Keratinocyte (primary cell): ENCODE data around the gene IL1RAPL1. TPM values are rescaled to one million over a fixed set of nuclear protein-coding genes. Genes with fewer than 3 reads are reported as not detected.

Experiments
- DNase-seq: peaks from one replicate; pipeline ENCODE4 v3.0.0-alpha.2; 2011; ENCODE audit warnings: low read depth, missing footprints, low spot score
- FAIRE-seq: peaks from 2 replicates; lab custom pipeline; 2011; peaks lifted over from hg19 to GRCh38; lab: Jason Lieb, UNC
- H2AFZ ChIP-seq: 2 replicates; pipeline ENCODE4 v1.6.0; 2012; ENCODE audit warnings: low read length, control low read depth, inconsistent platforms; ENCODE audit not compliant: control insufficient read depth
- H3K27ac ChIP-seq: 2 replicates; pipeline ENCODE4 v1.5.1; 2011; ENCODE audit warnings: low read length; ENCODE audit not compliant: control insufficient read depth, insufficient read depth
- H3K27me3 ChIP-seq: 3 replicates; pipeline ENCODE4 v1.6.0; 2011; ENCODE audit warnings: low read length; ENCODE audit not compliant: control insufficient read depth, insufficient read depth; ENCODE audit errors: extremely low read depth
- H3K36me3 ChIP-seq, 2 experiments: 2 replicates in 1 of 2; 3 replicates in 1 of 2; pipeline ENCODE4 v1.5.1; 2011; ENCODE audit warnings: low read length in 2 of 2, mild to moderate bottlenecking in 1 of 2; ENCODE audit not compliant: control insufficient read depth in 2 of 2, insufficient read depth in 2 of 2; ENCODE audit errors: extremely low read depth in 1 of 2
- H3K4me1 ChIP-seq: 3 replicates; pipeline ENCODE4 v1.5.1; 2011; ENCODE audit warnings: low read length; ENCODE audit not compliant: control insufficient read depth, insufficient read depth; ENCODE audit errors: extremely low read depth
- H3K4me2 ChIP-seq: 3 replicates; pipeline ENCODE4 v1.6.0; 2011; ENCODE audit warnings: low read depth, low read length; ENCODE audit not compliant: control insufficient read depth, insufficient read depth; ENCODE audit errors: extremely low read depth
- H3K4me3 ChIP-seq, 3 experiments: fragments of 200-600 bp in 1 of 3; sonication (generic) in 1 of 3; 2 replicates in 2 of 3; 3 replicates in 1 of 3; pipeline ENCODE4 v1.5.1; 2011 to 2016; ENCODE audit warnings: low read length in 3 of 3, mild to moderate bottlenecking in 3 of 3, control low read depth in 2 of 3, inconsistent platforms in 1 of 3, low read depth in 1 of 3, mixed read lengths in 1 of 3, mixed run types in 1 of 3, moderate library complexity in 1 of 3; ENCODE audit not compliant: control insufficient read depth in 2 of 3, insufficient read depth in 2 of 3; ENCODE audit errors: extremely low read depth in 1 of 3
- H3K79me2 ChIP-seq: 2 replicates; pipeline ENCODE4 v1.6.0; 2012; ENCODE audit warnings: low read length; ENCODE audit not compliant: control insufficient read depth, insufficient read depth
- H3K9ac ChIP-seq: 3 replicates; pipeline ENCODE4 v1.6.0; 2011; ENCODE audit warnings: low read length; ENCODE audit not compliant: control insufficient read depth, insufficient read depth; ENCODE audit errors: extremely low read depth
- H3K9me1 ChIP-seq: 3 replicates; pipeline ENCODE4 v1.6.0; 2011; ENCODE audit warnings: low read length; ENCODE audit not compliant: control insufficient read depth, insufficient read depth; ENCODE audit errors: extremely low read depth
- H3K9me3 ChIP-seq: 2 replicates; pipeline ENCODE4 v1.5.1; 2012; ENCODE audit warnings: low read depth, low read length; ENCODE audit not compliant: control insufficient read depth
- H4K20me1 ChIP-seq: 3 replicates; pipeline ENCODE4 v1.6.0; 2011; ENCODE audit warnings: low read length; ENCODE audit not compliant: control insufficient read depth, insufficient read depth; ENCODE audit errors: extremely low read depth
- EZH2 ChIP-seq: IDR thresholded peaks from one replicate; pipeline ENCODE4 v1.6.1; 2012; ENCODE audit warnings: inconsistent platforms, mild to moderate bottlenecking, low read length, moderate library complexity
- dilution Hi-C: fragments of 300-500 bp; cut with MboI; formaldehyde crosslinking; loops from one replicate; pipeline ENCODE4 v1.7.0; 2020; ENCODE audit warnings: low sequenced_read_pairs; ENCODE audit not compliant: extremely low pct_ligation_motif_present
- polyA plus RNA-seq, 5 experiments: library from polyadenylated mRNA; depleted of rRNA in 3 of 5; stranded (reverse) in 3 of 5; stranded (forward) in 1 of 5; unstranded in 1 of 5; fragments of >200 nt; gene quantifications; 1 replicate in 1 of 5; 2 replicates in 3 of 5; 3 replicates in 1 of 5; pipeline versions ENCODE4 v1.2.1 to v1.2.3, GENCODE V29; 2011 to 2012; ENCODE audit warnings: missing spikeins in 2 of 5, low read depth in 1 of 5, low replicate concordance in 1 of 5
- TF ChIP-seq, protein P1 (sequence below), 3 experiments: IDR thresholded peaks in 1 of 3; conservative IDR thresholded peaks in 1 of 3; optimal IDR thresholded peaks in 1 of 3; 2 replicates in 2 of 3; 3 replicates in 1 of 3; pipeline versions ENCODE3 to v1.5.1; 2011; ENCODE audit warnings: low read length in 3 of 3, mild to moderate bottlenecking in 3 of 3, moderate library complexity in 2 of 3, control low read depth in 1 of 3, inconsistent platforms in 1 of 3; ENCODE audit not compliant: insufficient read depth in 2 of 3; ENCODE audit errors: extremely low read depth in 1 of 3

The IL1RAPL1 gene
- polyA plus RNA-seq, 1 donor (not counting 4 experiments of a cell fraction or from before 2014, with no cell fraction given), result 2.8 TPM

GRCh38 chrX:29792335-29792734 lies 1205.1 kb downstream of the IL1RAPL1 start:
- Histone ChIP-seq H3K9me1 (no peaks in the 10 kb centered on the region), H3K9me3 (no peaks in the 10 kb centered on the region), H4K20me1 (no peaks in the 10 kb centered on the region), H3K4me1 (no peaks in the 10 kb centered on the region), H3K4me2 (no peak overlapping the region), H3K36me3 (no peaks in the 10 kb centered on the region), H3K27ac (no peak overlapping the region), H3K9ac (no peak overlapping the region), H3K27me3 (no peaks in the 10 kb centered on the region), H3K79me2 (no peaks in the 10 kb centered on the region), H2AFZ (no peak overlapping the region), H3K4me3 (no peak overlapping the region)
- DNase-seq, result no peak
- FAIRE-seq, result no peak
- TF ChIP-seq, protein P1, sequence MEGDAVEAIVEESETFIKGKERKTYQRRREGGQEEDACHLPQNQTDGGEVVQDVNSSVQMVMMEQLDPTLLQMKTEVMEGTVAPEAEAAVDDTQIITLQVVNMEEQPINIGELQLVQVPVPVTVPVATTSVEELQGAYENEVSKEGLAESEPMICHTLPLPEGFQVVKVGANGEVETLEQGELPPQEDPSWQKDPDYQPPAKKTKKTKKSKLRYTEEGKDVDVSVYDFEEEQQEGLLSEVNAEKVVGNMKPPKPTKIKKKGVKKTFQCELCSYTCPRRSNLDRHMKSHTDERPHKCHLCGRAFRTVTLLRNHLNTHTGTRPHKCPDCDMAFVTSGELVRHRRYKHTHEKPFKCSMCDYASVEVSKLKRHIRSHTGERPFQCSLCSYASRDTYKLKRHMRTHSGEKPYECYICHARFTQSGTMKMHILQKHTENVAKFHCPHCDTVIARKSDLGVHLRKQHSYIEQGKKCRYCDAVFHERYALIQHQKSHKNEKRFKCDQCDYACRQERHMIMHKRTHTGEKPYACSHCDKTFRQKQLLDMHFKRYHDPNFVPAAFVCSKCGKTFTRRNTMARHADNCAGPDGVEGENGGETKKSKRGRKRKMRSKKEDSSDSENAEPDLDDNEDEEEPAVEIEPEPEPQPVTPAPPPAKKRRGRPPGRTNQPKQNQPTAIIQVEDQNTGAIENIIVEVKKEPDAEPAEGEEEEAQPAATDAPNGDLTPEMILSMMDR (optimal IDR thresholded peaks at IDR 0.05 in 1 of 3, IDR thresholded peaks at IDR 0.05 in 1 of 3, conservative IDR thresholded peaks at IDR 0.05 in 1 of 3; ENCODE audit: extremely low read depth in 1 of 3, insufficient read depth in 2 of 3, low read length in 3 of 3), result no peak
- no peak for TF ChIP-seq EZH2
- dilution Hi-C loops, result no loop called here

DNA sequence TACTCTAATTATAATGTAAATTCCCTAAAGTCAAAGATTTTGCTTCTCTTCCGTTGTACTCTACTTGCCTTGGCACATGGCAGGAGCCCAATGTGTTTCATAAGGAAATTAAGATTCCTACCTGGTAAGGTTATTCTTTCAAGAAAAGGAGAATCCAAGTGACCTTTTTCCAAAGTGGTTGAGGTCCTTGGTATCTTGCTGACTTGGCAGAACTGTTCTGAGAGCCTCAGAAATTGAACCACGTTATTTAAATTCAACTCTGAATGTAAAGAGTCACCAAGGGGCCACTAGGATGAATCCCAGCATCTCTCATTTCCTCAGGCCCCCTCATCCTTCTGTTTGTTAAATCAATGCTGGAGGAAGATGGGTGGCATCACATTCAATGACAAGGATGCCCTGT lies 1209.9 kb downstream of the IL1RAPL1 start:
- no peak overlapping the region for H2AFZ ChIP-seq
- H3K36me3 ChIP-seq, result no peaks in the 10 kb centered on the region
- no peak overlapping the region for H3K4me3 ChIP-seq
- H3K4me1 ChIP-seq, result no peaks in the 10 kb centered on the region
- H4K20me1 ChIP-seq, result no peaks in the 10 kb centered on the region
- H3K9ac ChIP-seq, result no peak overlapping the region
- no peaks in the 10 kb centered on the region for H3K9me3 ChIP-seq
- FAIRE-seq, result no peak
- no peaks in the 10 kb centered on the region for H3K27me3 ChIP-seq
- H3K4me2 ChIP-seq, result no peak overlapping the region
- DNase-seq, result no peak
- H3K9me1 ChIP-seq, result no peaks in the 10 kb centered on the region
- dilution Hi-C loops, result no loop called here
- no peak for TF ChIP-seq EZH2
- no peaks in the 10 kb centered on the region for H3K79me2 ChIP-seq
- no peak overlapping the region for H3K27ac ChIP-seq

GRCh38 chrX:29798469-29798868 lies 1211.2 kb downstream of the IL1RAPL1 start:
- FAIRE-seq, result no peak

More at GRCh38 chrX:29798469-29798868, 1211.2 kb downstream of the IL1RAPL1 start:
- TF ChIP-seq EZH2, result no peak
- TF ChIP-seq, protein P1 (optimal IDR thresholded peaks at IDR 0.05 in 1 of 3, IDR thresholded peaks at IDR 0.05 in 1 of 3, conservative IDR thresholded peaks at IDR 0.05 in 1 of 3; ENCODE audit: extremely low read depth in 1 of 3, insufficient read depth in 2 of 3, low read length in 3 of 3), result no peak
- H3K9ac ChIP-seq, result no peak overlapping the region
- H3K27ac ChIP-seq, result no peak overlapping the region
- H3K79me2 ChIP-seq, result no peaks in the 10 kb centered on the region
- dilution Hi-C loops, result no loop called here
- no peaks in the 10 kb centered on the region for H3K9me1 ChIP-seq
- H3K36me3 ChIP-seq, result no peaks in the 10 kb centered on the region
- H4K20me1 ChIP-seq, result no peaks in the 10 kb centered on the region
- no peak overlapping the region for H3K4me2 ChIP-seq
- H3K27me3 ChIP-seq, result no peaks in the 10 kb centered on the region
- H3K4me1 ChIP-seq, result no peaks in the 10 kb centered on the region
- H3K4me3 ChIP-seq, result no peak overlapping the region
- H3K9me3 ChIP-seq, result no peaks in the 10 kb centered on the region
- H2AFZ ChIP-seq, result no peak overlapping the region
- no peak for DNase-seq
